ENCODE results near the gene CDC7. TPM values are rescaled to one million over a fixed set of nuclear protein-coding genes. Genes with fewer than 3 reads are reported as not detected.

Gene CDC7
- total and polyA plus RNA-seq, 9 of the 15 experiments (the other 6 are each of a cell fraction or from before 2014, with no cell fraction given) = 22.3 to 66.8 (median 44.2) TPM

- TF ChIP-seq, protein P1, sequence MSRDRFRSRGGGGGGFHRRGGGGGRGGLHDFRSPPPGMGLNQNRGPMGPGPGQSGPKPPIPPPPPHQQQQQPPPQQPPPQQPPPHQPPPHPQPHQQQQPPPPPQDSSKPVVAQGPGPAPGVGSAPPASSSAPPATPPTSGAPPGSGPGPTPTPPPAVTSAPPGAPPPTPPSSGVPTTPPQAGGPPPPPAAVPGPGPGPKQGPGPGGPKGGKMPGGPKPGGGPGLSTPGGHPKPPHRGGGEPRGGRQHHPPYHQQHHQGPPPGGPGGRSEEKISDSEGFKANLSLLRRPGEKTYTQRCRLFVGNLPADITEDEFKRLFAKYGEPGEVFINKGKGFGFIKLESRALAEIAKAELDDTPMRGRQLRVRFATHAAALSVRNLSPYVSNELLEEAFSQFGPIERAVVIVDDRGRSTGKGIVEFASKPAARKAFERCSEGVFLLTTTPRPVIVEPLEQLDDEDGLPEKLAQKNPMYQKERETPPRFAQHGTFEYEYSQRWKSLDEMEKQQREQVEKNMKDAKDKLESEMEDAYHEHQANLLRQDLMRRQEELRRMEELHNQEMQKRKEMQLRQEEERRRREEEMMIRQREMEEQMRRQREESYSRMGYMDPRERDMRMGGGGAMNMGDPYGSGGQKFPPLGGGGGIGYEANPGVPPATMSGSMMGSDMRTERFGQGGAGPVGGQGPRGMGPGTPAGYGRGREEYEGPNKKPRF (IDR thresholded peaks at IDR 0.05; ENCODE audit: low read depth, low read length) = no peak
- TF ChIP-seq HDAC1 (IDR thresholded peaks at IDR 0.05) (peak in 1 of 2 experiments; percentile 49; a peak in 1 of 4 replicates), ZHX1 (conservative IDR thresholded peaks at IDR 0.05; ENCODE audit: low read length) (no peak), HIVEP1 (CRISPR knock-in tag; IDR thresholded peaks at IDR 0.05) (no peak), BRD9 (IDR thresholded peaks at IDR 0.05; ENCODE audit: low read depth, partially characterized antibody) (no peak), TCFL5 (CRISPR knock-in tag; conservative IDR thresholded peaks at IDR 0.05) (no peak), TSC22D4 (tag; IDR thresholded peaks at IDR 0.05) (0 out of 2 replicates have a peak, but pooled peaks have one; percentile 45)
- TF ChIP-seq, protein P2, sequence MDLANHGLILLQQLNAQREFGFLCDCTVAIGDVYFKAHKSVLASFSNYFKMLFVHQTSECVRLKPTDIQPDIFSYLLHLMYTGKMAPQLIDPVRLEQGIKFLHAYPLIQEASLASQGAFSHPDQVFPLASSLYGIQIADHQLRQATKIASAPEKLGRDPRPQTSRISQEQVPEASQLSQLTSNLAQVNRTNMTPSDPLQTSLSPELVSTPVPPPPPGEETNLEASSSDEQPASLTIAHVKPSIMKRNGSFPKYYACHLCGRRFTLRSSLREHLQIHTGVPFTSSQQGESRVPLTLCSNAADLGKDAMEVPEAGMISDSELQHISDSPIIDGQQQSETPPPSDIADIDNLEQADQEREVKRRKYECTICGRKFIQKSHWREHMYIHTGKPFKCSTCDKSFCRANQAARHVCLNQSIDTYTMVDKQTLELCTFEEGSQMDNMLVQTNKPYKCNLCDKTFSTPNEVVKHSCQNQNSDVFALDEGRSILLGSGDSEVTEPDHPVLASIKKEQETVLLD (IDR thresholded peaks at IDR 0.05) = peak; percentile 55; the same call in 1 of the 2 replicates
- TF ChIP-seq, protein P3, sequence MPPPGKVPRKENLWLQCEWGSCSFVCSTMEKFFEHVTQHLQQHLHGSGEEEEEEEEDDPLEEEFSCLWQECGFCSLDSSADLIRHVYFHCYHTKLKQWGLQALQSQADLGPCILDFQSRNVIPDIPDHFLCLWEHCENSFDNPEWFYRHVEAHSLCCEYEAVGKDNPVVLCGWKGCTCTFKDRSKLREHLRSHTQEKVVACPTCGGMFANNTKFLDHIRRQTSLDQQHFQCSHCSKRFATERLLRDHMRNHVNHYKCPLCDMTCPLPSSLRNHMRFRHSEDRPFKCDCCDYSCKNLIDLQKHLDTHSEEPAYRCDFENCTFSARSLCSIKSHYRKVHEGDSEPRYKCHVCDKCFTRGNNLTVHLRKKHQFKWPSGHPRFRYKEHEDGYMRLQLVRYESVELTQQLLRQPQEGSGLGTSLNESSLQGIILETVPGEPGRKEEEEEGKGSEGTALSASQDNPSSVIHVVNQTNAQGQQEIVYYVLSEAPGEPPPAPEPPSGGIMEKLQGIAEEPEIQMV (tag; conservative IDR thresholded peaks at IDR 0.05; ENCODE audit: low read depth) = 0 out of 2 replicates have a peak, but pooled peaks have one; percentile 24
- TF ChIP-seq, protein P4, sequence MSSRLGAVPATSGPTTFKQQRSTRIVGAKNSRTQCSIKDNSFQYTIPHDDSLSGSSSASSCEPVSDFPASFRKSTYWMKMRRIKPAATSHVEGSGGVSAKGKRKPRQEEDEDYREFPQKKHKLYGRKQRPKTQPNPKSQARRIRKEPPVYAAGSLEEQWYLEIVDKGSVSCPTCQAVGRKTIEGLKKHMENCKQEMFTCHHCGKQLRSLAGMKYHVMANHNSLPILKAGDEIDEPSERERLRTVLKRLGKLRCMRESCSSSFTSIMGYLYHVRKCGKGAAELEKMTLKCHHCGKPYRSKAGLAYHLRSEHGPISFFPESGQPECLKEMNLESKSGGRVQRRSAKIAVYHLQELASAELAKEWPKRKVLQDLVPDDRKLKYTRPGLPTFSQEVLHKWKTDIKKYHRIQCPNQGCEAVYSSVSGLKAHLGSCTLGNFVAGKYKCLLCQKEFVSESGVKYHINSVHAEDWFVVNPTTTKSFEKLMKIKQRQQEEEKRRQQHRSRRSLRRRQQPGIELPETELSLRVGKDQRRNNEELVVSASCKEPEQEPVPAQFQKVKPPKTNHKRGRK (tag; IDR thresholded peaks at IDR 0.05) = peak; percentile 31; the same call in 1 of the 2 replicates
- TF ChIP-seq, protein P5, sequence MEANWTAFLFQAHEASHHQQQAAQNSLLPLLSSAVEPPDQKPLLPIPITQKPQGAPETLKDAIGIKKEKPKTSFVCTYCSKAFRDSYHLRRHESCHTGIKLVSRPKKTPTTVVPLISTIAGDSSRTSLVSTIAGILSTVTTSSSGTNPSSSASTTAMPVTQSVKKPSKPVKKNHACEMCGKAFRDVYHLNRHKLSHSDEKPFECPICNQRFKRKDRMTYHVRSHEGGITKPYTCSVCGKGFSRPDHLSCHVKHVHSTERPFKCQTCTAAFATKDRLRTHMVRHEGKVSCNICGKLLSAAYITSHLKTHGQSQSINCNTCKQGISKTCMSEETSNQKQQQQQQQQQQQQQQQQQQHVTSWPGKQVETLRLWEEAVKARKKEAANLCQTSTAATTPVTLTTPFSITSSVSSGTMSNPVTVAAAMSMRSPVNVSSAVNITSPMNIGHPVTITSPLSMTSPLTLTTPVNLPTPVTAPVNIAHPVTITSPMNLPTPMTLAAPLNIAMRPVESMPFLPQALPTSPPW (CRISPR knock-in tag; IDR thresholded peaks at IDR 0.05) = 0 out of 2 replicates have a peak, but pooled peaks have one; percentile 14
These were observed 68.9 kb downstream of the CDC7 start (continued) for GRCh38 chr1:91569411-91570119.
